ENCODE measurements around the gene ELOVL3.
A peak's percentile ranks its signal among the peaks of the same experiment; 100 is the strongest.

The ELOVL3 gene

DNA sequence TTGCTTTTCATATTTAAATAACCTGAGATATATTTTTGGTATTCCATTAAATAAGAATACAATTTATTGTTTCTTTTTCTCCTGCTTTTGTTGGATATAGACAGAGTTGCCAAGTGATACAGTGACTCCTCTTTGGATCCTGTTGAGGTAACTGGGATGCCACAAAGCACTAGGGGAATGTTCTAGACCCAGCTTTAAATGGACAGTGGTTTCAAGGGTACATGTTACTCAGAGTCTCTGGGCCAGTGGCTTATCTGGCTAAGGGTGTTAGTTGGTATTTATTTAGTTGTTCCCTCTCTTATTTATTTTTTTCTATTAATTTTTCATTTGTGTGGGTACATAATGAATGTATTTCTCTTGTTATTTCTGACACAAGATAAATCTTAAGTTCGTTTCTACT is 28.3 kb downstream of the ELOVL3 start:
- DNase-seq (ENCODE audit: low read depth in 2 of 2) = no peak

DNA sequence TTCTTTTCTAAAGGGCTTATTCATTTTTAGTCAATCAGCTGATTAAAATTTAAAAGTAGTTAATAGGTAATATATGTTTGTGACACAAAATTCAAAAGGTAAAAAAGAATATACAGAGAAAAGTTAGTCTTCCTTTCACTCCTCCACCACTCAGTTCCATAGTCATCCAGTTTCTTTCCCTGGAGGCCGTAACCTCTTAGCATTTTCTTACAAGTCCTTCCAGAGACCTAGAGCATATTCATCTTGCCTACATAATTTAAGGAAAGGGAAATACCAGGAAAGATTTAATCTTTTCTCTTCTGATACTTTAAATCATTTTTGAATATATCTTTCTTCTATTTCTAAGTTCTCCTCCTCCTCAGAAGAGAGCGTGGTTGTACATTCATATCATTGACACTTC is 29.3 kb downstream of the ELOVL3 start:
- DNase-seq (ENCODE audit: low read depth in 2 of 2) = no peak

DNA sequence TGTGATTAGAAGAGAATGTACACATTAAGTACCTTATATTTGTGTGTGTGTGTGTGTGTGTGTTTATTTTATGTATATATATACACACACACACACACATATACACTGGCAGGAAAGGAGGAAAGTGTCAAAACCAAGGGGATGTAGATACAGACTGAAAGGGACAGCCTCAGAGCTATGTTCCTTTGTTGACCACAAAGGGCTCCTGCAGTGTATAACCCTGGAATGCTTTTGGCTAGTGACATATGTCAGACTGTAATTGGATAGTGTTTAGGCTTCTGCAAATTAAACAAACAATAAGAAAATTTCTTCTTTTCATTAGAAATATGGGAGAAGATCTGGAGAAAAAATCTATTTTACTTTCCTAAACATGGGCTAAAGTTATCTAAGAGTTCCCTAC is 35.1 kb downstream of the ELOVL3 start:
- DNase-seq (ENCODE audit: low read depth in 2 of 2) = no peak

DNA sequence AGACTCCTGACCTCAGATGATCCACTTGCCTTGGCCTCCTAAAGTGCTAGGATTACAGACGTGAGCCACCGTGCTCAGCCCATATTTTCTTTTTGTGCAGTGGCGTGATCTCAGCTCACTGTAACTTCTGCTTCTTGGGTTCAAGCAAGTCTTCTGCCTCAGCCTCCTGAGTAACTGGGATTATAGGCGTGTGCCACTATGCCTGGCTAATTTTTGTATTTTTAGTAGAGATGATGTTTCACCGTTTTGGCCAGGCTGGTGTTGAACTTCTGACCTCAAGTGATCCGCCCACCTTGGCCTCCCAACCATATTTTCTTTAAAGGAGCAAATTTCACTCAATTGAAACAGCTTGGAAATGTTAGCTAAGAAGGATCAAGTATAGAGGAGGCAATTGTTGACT is 35.7 kb downstream of the ELOVL3 start:
- no peak for DNase-seq (ENCODE audit: low read depth in 2 of 2)

DNA sequence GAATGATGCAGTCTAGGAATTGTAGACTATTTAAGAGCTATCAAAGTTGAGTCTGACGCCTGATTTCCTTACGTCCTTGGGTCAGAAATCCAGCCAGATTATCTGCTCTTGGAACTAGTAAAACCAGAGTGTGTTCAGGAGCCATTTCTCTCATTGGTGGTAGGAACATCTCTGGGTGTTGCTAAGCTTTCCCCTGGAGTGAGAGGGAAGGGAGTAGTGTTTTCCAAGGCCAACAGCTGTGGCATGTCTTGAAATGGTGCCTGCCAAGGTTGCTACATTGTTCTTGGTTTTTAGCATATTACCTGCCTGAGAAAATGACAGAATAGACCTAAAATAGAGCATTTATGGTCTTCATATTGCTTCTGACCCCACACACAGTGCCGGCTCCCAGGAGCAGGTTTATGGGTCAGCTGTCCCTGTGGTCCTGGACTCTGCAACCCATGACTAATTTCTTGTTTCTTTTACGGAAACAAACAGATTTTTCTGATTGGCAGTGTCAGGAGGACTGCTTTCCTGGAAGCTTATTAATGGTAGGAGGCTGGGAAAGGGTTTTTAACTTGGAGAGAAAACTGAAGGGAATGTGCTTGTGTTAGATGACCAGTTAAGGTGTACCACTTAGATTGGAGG is 36.8 kb downstream of the ELOVL3 start:
- DNase-seq (ENCODE audit: low read depth in 2 of 2) = no peak

DNA sequence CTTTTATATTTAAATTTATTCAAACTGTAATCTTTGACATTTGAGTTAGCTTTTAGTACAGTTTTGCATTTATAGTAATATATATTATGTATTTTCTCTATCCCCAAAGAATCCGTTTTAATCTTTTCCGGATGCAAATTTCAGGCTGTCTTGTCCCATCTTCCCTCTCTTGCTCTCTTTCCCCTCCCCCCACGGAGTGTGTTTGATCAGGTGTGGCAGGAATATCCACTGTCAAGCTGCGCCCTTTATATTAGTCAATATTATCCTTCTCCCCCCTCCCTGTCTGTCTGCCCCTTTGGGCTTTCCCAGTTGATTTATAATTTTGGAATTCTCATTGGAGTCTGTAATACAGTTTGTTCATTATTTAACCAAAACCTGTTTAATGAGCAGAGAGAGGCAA is 38.3 kb downstream of the ELOVL3 start:
- no peak for DNase-seq (ENCODE audit: low read depth in 2 of 2)

DNA sequence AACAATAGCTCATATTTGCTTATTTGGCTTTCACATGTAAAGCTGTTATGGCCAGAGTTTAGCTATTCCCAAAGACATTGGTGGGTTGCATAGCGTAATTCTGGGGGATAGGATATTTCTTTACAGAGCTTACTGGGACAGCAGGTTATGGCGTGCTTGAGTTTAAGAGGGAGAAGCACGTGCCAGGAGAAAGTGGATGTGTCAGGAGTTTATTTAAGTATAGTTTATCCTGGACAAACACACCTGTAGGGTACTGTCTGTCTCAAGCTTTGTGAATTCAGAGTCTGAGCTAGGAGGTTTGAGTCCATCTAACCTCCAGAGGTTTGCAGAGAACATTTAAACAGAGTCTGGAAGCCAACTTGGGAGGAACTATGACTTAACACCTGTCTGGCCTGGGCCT is 40.6 kb downstream of the ELOVL3 start:
- no peak for DNase-seq (ENCODE audit: low read depth in 2 of 2)

DNA sequence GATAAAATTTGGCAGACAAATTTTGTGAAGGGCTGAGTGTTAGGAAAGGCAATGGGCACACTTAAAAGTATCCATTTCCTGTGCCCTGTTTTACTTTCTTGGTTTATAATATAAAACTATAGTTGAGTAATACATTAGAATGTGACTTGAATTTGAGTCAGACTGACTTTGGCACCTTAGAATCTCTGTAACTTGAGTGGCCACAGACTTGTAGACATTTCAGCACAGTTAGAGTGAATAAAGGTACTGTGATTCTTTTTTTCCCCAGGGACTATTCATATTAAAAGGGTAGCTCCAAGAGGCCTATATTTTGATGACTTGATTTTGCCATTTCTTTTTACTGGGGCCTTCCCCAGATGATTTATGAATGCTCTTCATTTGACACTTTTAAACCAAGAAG is 41.6 kb downstream of the ELOVL3 start:
- DNase-seq (ENCODE audit: low read depth in 2 of 2) = peak; percentile 15 to 28

DNA sequence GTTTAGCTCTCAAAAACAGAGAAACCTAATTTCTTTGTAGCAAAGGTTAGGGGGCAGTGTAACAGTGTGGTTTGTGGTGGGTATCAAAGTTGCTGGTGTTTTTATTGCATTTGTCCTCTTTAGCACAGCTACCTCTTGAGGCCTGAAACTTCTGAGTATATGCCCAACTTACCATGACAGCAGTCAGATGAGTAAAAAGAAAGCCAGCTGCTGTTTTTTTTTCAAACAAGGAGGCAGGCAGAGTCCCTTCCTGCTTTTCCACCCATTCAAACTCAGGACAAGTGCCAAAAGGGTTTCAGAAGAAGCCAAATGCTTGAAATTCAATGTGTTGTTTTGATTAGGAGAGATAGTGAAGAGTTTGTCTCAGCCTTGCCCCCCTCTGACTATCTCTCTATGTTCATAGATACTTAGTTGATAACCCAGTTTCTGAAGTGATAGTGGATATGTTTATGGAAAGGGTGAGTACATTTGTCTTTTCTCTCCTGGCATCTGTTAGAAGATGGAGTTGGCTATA is 42.3 kb downstream of the ELOVL3 start:
- DNase-seq (ENCODE audit: low read depth in 2 of 2) = no peak

DNA sequence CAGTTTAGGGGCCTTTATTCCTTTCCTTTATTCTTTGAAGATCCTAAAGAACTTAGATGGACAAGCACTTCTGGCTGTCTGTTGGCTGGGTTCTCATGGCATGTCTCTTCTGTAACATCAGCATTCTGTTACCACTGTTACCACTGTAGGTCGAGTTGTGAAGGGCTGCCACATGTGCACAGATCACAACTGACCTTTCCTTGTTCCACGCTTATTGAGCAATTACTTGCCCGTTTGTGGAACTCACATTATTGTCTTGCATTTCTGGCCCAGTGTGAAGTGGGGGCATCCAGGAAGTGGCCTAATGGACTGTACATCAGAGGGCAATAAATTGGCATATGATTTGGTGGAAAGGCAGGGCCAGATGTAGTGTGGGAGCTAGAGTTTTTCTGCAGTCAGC is 42.9 kb downstream of the ELOVL3 start:
- DNase-seq (ENCODE audit: low read depth in 2 of 2) = no peak

DNA sequence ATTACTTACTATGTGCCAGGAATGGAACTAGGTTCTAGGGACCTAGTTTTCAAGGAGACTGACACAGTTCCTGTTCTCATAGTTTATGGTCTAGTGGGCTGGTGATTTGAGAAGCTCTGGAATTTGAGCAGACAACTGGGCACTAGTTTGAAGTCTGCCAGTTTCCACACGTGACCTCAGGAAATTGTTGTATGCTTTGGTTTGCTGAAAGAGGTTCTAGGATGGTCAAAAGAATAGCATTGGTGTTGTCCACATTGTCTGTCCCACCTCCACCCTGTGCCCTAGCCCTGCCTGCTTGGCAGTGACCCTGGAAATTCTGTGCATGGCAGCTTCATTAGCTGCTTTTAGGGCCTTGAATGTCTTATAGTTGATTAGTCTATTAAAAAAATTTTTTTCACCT is 48.0 kb downstream of the ELOVL3 start:
- DNase-seq (ENCODE audit: low read depth in 2 of 2) = no peak

DNA sequence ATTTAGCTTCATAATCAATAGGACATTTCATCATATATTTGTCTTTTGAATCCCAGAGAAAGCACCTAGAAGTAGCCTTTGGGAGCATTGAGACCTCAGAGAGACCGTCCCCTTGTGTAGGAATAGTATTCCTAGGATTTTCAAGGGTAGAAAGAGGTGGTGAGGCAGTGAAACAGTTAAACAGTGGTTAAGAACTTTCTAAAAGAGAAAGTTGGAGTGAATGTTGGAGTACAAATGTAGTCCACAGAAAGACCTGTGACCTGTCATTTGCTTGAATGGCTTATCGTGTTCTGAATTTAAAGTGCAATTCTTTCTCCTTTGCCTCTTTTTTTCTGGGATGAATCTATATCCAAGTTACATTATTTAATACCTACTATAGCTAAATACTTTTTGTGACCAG is 49.2 kb downstream of the ELOVL3 start:
- no peak for DNase-seq (ENCODE audit: low read depth in 2 of 2)

DNA sequence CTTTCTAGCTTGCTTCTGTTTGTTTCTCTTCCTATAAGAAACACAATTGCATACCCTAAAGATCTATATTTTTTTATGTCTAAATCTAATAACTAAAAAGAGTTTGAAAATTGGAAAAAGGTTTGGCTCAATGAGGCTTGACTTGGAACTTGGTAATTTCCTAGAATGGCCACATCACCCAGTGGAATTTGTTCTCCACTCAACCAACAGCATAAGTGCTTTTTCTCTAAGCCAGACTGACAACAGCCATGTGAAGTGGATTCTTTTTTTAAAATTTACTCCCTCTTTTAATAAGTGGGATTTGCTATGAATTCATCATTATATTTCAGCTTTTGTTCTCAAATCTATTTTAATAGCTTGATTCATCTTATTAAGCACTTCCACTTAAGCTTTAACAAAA is 53.0 kb downstream of the ELOVL3 start:
- no peak for DNase-seq (ENCODE audit: low read depth in 2 of 2)
